Kidney (tissue), 14 donors: Measurements from ENCODE around the gene ZP1. TPM values are rescaled to one million over a fixed set of nuclear protein-coding genes. Genes with fewer than 3 reads are reported as not detected.

Source experiments
- DNase-seq, 5 donors: peaks; one replicate each; pipeline ENCODE4 v3.0.0-alpha.2; 2013 to 2020
- FAIRE-seq: peaks from 2 replicates; lab custom pipeline; 2012; peaks lifted over from hg19 to GRCh38; lab: Jason Lieb, UNC
- H3K27ac ChIP-seq, 2 donors: one replicate each; pipeline ENCODE4 v1.7.0; 2013; ENCODE audit warnings: low read depth in 2 of 2, low read length in 2 of 2, inconsistent platforms in 1 of 2
- H3K27me3 ChIP-seq: one replicate; pipeline ENCODE4 v1.7.1; 2013; ENCODE audit warnings: low read length, inconsistent platforms; ENCODE audit not compliant: control insufficient read depth, insufficient read depth
- H3K36me3 ChIP-seq, 3 donors: one replicate each; pipeline versions ENCODE4 v1.7.0 to v1.7.1; 2013; ENCODE audit warnings: low read length in 3 of 3, control low read depth in 1 of 3, inconsistent platforms in 1 of 3; ENCODE audit not compliant: insufficient read depth in 3 of 3, control insufficient read depth in 2 of 3
- H3K4me1 ChIP-seq, 3 donors: one replicate each; pipeline versions ENCODE4 v1.7.0 to v1.7.1; 2013; ENCODE audit warnings: low read length in 3 of 3, inconsistent platforms in 1 of 3, low read depth in 1 of 3; ENCODE audit not compliant: control insufficient read depth in 2 of 3, insufficient read depth in 2 of 3
- H3K4me3 ChIP-seq, 3 donors: one replicate each; pipeline versions ENCODE4 v1.7.0 to v1.8.1; 2013; ENCODE audit warnings: low read length in 3 of 3, control low read depth in 1 of 3, inconsistent platforms in 1 of 3
- H3K9ac ChIP-seq, 3 donors: one replicate each; pipeline versions ENCODE4 v1.7.0 to v1.7.1; 2013; ENCODE audit warnings: low read length in 3 of 3, control low read depth in 1 of 3, inconsistent platforms in 1 of 3
- H3K9me3 ChIP-seq, 3 donors: one replicate each; pipeline versions ENCODE4 v1.7.0 to v1.7.1; 2013; ENCODE audit warnings: low read length in 3 of 3, control low read depth in 1 of 3, inconsistent platforms in 1 of 3; ENCODE audit not compliant: control insufficient read depth in 2 of 3, insufficient read depth in 1 of 3
- CTCF ChIP-seq: IDR thresholded peaks from 3 replicates; pipeline ENCODE4 v1.5.1; 2012; ENCODE audit warnings: mild to moderate bottlenecking, moderate library complexity, borderline replicate concordance; ENCODE audit not compliant: insufficient read depth; ENCODE audit errors: extremely low read depth
- intact Hi-C: fragments of 100-400 bp; cut with DNase I; formaldehyde crosslinking; loops from one replicate; pipeline ENCODE4 v1.11.1; 2022
- polyA plus RNA-seq: library from polyadenylated mRNA; stranded (reverse); fragments of 350-450 nt; fragmentation: Illumina TruSeq; extraction: RNeasy Lipid Tissue Mini Kit (QIAGEN cat#74804); gene quantifications from one replicate; pipeline ENCODE4 v1.2.3, GENCODE V29; 2014; ENCODE audit warnings: low read depth, low replicate concordance; ENCODE audit not compliant: insufficient read depth
- total RNA-seq: library from RNA; stranded (reverse); fragmentation: NEBNext Ultra II Directional; extraction: Animal tissue kit (Norgen Biotek cat#: 25700); gene quantifications from one replicate; pipeline ENCODE4 v1.2.1, GENCODE V29; 2021
- donor health status: control.
- donor health status: control.
- donor health status: control.
- donor health status: control.
- donor health status: control.
- donor health status: DM: yes; HTN: yes; CAD: no.
- donor health status: Normal renal cell carcinoma (clear cell type).

Gene ZP1
- total and polyA plus RNA-seq, 2 donors from 2014 or later = not detected

GRCh38 chr11:60870733-60871377 is 3.5 kb downstream of the ZP1 start:
- TF ChIP-seq CTCF = no peak
- H3K36me3 ChIP-seq = no peaks in the 10 kb centered on the region
- no peak overlapping the region for H3K9ac ChIP-seq
- DNase-seq (peak in 1 of 5 donors; percentile 22), FAIRE-seq (no peak)
- H3K4me1 ChIP-seq = no peaks in the 10 kb centered on the region
- H3K4me3 ChIP-seq = no peak overlapping the region
- H3K27ac ChIP-seq = no peak overlapping the region
- no peaks in the 10 kb centered on the region for H3K27me3 ChIP-seq
- H3K9me3 ChIP-seq = no peaks in the 10 kb centered on the region
- intact Hi-C loops = no loop called here

GRCh38 chr11:60871378-60872061 is 4.2 kb downstream of the ZP1 start:
- DNase-seq (peak in 1 of 5 donors; percentile 17), FAIRE-seq (no peak)
- intact Hi-C loops = no loop called here
- H3K36me3 ChIP-seq = no peaks in the 10 kb centered on the region
- TF ChIP-seq CTCF = no peak
- no peaks in the 10 kb centered on the region for H3K9me3 ChIP-seq
- no peak overlapping the region for H3K4me3 ChIP-seq
- H3K9ac ChIP-seq = no peak overlapping the region
- no peak overlapping the region for H3K27ac ChIP-seq
- H3K27me3 ChIP-seq = no peaks in the 10 kb centered on the region
- no peaks in the 10 kb centered on the region for H3K4me1 ChIP-seq

GRCh38 chr11:60872124-60872960 is 5.0 kb downstream of the ZP1 start:
- FAIRE-seq = no peak
- intact Hi-C loops = no loop called here

More at GRCh38 chr11:60872124-60872960, 5.0 kb downstream of the ZP1 start:
- H3K4me3 ChIP-seq = no peak overlapping the region
- no peaks in the 10 kb centered on the region for H3K27me3 ChIP-seq
- TF ChIP-seq CTCF = no peak
- H3K9me3 ChIP-seq = no peaks in the 10 kb centered on the region
- H3K36me3 ChIP-seq = no peaks in the 10 kb centered on the region
- H3K27ac ChIP-seq = no peak overlapping the region
- H3K9ac ChIP-seq = no peak overlapping the region
- no peaks in the 10 kb centered on the region for H3K4me1 ChIP-seq
- DNase-seq = peak in 2 of 5 donors; percentile 20 to 53
